ENCODE measurements around the gene SLC22A15.

- TF ChIP-seq POLR2AphosphoS5 (IDR thresholded peaks at IDR 0.05; ENCODE audit: borderline replicate concordance, low read depth, low read length) (no peak), EZH2 (IDR thresholded peaks at IDR 0.05) (no peak)
These were observed 39.4 kb downstream of the SLC22A15 start for GRCh38 chr1:116015679-116016078.
